Umbilical cord (tissue), 2 donors: ENCODE measurements around the gene PDE11A. TPM values are rescaled to one million over a fixed set of nuclear protein-coding genes. Genes with fewer than 3 reads are reported as not detected.

ENCODE experiments used
- DNase-seq: peaks from one replicate; pipeline ENCODE4 v3.0.0-alpha.2; 2015; ENCODE audit warnings: low spot score
- total RNA-seq: library from RNA; depleted of rRNA; stranded (reverse); fragments of >200 nt; gene quantifications from one replicate; pipeline ENCODE4 v1.2.3, GENCODE V29; 2014; ENCODE audit warnings: low replicate concordance; ENCODE audit not compliant: insufficient read depth

Gene PDE11A
- total RNA-seq, 1 donor from 2014 or later: 0.72 TPM

DNA sequence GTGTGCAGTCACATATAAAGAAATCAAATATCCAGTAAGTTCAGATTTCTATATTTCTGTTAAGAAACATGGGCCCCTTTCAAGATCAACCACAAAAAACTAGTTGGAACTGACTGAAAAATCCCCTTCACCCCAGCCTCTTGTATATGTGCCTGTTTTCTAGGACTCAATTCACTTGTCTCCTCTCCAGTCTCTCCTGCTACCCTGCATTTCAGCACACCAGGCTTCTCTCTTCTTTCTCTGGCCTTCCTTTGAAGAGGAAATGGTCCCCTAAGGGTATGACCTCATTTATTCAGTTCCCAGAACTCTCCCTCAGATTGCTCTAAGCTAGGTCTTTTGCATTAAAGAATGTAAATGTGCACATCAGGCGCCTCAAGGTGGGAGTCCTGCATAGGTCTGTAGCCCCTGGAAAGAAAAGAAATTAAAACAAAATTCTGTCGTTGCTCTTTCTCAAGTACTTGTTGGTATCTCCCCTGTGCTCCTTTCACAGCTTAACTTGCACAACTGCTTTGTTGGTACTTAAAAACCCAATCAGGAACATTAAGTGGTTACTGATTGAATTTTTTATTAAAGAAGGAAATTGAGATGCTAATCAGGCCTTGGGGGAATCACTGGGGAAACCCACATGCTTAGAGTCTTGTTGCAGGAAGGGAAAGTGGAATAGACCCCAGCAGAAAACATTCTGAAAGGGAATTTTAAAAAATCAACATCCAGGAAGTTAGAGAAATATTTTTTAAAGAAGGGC, 401.6 kb downstream of the PDE11A start:
- no peak for DNase-seq

DNA sequence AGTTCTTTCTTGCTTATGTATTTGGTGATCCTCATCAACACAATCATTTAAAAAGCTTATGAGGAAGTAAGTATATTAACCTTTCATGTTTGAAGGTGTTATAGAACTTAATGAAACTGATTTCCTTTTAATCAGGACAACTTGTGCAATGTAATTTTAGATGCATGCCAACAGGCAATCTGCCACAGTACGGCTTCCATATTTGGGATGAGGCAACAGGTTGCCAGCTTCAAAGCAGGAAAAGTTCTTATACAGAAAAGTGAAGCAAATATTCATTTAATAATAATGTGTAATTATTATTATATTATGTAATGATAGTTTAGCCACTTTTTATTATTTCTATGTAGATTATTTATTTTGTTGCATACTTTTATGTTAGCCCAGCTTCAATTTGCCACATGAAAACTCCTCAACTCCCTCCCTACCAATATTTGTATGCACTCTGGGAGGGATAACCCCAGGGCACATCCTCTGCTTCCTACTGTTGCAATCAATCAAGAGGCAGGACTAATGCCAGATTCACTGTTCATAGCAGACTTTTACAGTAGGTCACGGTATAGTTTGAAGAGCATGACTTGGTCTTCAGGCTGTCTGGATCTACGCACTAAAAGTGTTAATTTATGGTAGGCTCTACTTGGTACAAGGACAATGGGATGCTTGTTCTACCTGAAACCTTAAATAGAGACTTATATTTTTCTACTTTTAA, 402.8 kb downstream of the PDE11A start:
- DNase-seq: no peak

DNA sequence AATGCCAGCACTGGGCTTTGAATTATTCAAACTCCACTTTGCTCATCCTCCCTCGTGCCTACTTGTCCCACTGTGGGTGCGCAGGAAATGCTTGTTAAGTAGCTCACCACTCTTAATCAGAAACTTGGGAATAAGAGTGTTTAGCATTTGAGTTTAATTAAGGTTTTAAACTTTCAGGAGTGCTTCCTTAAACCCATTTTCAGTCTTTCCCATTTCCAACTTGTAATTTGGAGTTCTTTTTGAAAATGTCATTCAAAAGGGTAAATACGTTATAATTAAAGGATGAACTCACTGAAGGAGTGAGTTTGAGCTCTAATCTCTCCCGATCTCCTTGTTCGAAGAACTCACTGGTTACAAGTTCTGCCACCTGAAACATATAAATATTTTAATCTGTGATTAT, 403.4 kb downstream of the PDE11A start:
- DNase-seq: no peak

DNA sequence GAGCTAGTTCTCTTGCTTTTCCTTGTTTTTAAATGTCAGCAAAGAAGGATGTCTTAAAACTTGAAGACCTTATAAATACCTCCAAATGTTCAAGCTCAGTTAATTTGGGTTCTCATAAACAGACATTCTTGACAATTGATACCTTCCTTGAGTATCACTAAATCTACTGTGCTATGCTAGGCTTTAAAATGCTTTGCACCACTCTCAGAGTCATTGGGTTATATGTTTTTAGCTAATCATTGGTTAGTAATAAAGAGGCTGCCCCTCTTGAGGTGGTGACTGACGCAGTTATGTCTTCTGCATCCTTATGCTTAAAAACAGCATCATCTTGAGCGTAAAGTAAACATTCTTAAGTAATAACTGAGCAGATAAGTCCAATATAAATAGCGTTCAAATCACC, 404.0 kb downstream of the PDE11A start:
- DNase-seq: no peak

DNA sequence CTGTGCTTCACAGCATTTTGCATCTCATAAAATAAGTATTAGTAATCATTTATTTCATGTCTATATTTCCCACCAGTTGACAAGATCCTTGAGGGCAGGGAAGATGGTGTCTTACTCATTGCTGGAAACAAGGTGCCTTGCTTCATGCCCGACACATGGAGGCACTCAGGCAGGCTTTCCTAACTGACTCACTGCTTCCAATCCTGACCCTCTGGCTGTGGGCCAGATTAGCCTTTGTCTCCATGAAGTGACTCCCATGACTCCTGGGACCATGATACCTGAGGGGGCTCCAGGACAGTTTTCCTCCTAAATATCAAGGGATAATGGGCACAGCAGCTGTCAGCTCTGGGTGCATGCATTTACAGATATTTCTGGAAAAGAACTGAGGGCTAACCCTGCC, 405.0 kb downstream of the PDE11A start:
- no peak for DNase-seq

DNA sequence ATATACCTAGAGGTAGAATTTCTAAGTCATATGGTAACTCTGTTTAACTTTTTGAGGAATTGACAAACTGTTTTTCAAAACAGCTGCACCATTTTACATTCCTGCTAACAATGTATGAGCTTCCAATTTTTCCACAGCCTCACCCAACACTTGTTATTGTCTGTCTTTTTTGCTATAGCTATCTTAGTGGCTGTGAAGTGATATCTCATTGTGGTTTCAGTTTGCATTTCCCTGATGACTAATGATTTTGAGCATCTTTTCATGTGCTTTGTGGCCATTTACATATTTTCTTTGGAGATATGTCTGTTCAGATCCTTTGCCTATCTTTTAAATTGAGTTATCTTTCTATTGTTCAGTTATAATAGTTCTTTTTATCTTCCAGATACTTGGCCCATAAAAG, 406.2 kb downstream of the PDE11A start:
- no peak for DNase-seq

DNA sequence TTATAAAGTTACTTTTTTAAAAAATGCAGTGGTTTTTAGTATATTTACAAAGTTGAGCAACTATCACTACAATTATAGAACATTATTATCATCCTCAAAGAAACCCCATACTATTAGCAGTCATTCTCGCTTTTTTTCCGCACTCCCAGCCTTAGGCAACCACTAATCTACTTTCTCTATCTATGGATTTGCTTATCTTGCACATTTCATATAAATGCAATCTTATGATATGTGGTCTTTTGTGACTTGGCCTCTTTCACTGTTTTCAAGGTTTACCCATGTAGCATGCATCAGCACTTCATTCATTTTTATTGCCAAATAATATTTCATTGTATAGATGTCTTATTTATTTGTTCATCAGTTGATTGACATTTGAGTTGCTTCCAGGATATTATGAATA, 406.6 kb downstream of the PDE11A start:
- DNase-seq: peak; percentile 45

DNA sequence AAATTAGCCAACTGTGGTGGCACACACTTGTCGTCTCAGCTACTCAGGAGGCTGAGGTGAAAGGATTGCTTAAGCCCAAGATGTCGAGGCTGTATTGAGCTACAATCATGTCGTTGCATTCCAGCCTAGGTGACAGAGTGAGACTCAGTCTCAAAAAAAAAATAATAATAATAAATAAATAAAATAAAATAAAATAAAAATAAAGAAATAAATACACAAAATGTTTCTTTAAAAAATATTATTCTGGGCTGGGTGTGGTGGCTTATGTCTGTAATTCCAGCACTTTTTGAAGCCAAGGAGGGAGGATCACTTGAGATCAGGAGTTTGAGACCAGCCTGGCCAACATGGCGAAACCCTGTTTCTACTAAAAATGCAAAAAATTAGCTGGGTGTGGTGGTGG, 407.2 kb downstream of the PDE11A start:
- no peak for DNase-seq

DNA sequence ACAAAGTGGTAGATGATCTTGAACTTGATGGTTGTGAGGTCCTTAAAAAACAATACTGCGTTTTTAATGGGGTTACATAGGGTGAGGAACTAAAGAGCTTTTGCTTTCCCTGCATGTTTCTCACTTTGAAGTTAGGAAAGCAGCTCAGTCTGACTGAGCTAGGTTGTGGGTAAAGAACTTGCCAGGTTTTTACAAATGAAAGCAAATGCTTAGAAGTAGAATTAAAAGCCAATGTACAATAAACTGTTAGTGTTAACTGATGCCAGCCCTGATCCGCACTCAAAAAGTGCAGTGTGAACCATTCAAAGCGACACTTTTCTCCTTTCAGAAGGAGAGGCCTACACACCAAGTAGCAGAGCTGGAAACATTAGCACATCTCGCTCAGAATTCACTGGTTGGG, 409.7 kb downstream of the PDE11A start:
- DNase-seq: no peak

DNA sequence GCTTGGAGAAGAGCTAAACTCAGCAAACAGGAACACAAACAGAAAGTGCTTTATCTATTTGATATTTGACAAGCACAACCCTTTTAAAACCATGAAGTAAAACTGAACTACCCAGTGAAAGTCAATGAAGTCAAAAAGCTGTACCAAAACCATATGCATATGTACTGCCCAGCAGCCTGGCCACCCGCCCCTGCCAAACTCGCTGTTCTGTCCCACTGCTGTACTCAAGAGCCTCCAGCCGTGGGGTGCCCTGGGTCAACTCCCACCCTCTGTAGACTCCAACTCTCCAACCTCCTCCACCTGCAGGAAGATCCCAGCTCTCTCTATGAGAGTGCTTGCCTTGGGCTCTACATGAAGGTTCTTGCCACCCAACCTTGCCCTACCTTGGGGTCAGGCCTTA, 411.8 kb downstream of the PDE11A start:
- no peak for DNase-seq

DNA sequence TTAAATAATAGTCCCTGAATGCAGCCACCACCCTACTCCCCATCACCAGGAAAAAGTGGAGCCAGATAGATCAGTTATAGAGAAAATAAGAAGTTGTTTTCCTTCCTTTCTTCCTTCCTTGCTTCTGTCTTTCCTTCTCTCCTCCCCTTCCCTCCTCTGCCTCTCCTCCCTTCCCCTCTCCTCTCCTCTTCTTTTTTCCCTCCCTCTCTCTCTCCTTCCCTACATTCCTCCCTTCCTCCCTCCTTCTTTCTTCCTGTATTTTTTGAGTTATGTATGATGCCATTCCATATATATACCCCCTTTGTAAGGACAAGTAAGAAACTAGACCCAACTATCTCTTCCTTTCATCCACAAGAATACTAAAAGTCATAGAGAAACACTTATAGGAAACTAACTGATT, 414.3 kb downstream of the PDE11A start:
- DNase-seq: no peak

DNA sequence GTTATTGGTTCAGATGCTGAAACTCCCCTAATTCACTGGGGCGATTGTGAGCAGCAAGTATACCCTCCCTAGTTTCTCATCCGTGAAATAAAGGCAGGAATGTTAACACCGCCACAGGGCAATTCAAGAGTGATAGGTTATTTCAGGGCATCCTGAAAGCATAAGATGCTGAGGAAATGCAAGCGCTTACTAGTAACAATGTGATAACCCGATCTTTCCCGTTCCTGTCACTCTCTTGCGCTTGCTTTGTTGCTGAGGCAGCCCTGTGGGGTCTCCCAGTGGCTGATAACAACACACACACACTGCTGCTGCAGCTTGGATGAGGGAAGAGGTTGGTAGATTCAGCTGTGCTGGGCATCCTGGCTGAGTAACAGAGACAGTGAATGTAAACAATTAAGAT, 420.7 kb downstream of the PDE11A start:
- no peak for DNase-seq

DNA sequence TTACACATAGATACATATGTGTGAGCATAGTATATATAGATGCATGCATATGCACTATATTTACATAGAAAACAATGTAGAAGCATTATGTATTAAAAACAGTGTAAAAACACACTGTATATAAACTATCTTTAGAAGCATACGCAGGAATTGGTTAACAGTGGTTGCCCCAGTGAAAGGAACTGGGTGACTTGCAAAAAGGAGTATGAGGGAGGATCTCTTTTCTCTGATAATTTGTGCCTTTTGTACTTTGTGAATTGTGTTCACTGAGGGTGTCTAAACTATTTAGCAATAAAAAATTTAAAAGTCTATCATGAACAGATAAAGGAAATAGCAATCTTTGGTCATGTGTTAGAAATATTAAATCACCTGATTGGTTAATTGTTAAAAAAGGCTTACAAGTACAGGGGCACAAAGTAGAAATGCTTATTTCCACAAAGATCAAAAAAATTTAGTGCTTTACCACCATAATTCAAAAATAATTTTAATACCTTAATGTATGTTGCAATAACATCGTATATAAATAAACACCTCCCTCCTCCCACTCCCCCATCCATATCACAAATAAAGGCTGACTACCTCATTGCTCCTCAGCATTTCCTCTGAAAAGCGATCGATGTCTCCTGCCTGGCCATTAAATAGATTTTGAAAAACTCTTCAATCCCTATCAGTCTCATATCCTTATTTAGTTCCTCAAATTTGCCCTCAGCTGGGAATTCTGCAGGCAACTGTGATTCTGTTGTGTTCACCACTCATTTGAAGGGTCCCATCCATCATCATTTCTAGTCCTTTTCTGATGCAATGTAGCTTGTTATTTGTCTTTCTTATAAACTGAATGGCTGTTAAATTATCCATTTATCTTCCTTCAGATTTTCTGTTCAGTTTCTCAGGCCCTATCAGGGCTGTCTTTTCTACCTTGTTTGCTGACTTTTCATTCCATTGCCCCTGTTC, 422.7 kb downstream of the PDE11A start:
- DNase-seq: no peak

DNA sequence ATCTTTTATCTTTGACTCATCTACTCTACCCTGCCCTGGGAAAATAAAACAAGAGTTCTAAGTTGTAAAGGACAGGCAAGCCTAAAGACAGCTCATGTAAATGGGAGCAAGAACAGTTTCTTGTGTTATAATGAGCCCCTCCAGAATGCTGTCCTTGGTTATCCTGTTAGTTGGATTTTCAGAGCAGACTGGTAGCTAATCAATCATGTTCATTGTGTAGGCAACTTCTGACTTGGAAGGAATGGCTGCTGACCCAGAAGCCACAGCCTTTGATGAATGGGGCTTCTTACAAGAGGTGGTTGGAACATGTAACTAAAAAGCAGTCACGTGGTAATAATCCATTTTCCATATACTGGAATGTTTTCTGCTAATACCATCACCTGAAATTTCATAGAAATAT, 425.8 kb downstream of the PDE11A start:
- no peak for DNase-seq

DNA sequence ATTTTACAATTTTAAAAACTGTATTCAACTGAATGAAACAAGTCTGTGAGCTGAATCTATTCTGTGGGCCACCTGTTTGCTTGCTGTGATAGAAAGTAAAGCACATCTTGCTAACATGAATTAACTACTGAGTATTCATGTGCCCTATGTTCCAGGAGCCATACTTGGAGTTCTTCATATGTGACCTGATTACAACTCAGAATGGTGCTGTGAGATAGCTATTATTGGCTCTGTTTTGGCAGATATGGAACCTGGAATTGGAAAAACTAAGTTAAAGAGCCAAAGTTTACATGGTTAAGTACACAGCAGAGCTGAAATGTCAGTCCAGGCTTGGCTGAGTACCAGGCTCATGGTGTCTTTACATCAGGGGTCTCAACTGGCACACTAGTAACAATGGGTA, 426.3 kb downstream of the PDE11A start:
- no peak for DNase-seq

DNA sequence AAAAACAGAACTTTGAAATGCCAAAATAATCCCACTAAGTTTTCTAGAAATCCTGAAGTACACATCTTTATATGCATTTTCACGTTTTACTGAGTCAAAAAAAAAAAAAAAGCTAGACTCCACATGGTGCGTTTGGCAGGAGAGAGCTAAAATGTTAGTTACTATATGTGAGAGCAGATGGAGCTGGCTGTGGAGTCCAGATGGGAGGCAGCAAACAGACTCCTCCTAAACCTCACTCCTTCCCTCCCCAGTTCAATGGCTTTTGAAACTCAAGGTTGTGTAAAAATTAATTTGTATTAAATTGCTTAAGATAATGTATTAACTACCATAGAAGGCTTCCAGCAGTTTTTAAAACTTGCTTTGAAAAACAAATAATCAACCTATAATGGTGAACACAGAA, 431.2 kb downstream of the PDE11A start:
- peak; percentile 9 for DNase-seq

DNA sequence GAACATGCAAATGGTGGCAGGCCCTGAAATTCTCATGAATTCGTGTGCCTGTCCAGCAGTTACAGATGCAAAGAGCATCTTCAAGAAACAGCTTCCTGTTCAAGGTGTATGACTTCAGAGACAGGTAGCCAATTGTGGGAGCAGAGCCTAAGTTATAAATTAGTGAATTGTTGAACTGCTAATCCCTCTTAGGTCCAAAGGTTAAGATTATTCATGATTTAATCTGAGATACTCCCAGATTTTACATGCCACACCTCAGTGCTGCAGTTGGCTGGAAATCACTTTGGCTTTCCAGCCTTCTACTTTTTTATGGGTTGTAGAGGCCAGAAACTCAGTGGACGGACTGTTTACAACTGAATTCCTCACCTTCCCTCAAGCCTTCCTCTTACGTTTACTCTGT, 432.2 kb downstream of the PDE11A start:
- DNase-seq: no peak

DNA sequence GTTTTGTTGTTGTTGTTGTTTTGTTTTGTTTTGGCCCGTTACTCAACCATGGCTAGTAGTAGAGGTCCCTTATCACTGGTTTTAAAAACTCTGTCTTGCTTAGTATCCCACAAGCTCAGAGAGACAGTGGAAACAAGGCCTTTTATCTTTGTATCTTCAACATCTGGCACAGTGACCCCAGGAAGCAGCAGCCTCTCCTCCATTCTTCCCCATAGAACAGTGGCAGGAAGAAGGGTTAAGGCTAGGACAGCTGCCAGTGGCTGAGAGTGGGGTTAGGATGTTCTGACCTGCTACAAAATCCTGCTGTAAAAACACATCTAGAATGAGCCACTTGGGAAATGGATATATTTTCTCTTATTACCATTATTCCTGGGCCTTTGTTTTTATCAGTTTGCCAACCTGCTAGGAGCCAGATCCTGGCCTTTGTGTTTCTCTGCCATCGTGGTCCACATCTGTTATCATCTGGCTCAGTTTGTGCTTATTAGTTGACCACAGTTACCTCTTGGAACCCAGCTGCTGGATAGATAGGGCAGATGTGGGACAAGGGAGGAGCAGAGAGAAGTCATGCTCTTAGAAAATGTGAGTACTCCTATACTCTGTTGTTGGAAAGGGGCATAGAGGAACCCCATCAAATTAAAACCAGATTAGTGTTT, 433.2 kb downstream of the PDE11A start:
- DNase-seq: no peak

DNA sequence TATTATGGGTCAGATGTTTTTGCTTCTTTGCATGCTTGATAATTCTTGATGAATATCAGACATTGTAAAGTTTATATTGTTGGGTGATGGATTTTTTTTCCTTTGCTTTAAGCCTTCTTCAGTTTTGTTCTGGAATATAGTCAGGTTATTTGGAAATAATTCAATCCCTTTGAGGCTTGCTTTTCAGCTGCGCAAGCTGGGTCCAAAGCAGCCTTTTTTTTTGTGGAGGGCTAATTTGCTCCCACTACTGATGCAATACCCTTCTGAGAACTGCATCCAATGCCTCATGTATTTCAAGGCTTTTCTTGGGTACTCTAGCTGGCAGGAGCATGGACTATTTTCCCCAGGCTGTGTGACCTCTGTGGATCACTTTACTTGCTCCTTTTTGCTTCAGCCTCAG, 434.1 kb downstream of the PDE11A start:
- DNase-seq: no peak

DNA sequence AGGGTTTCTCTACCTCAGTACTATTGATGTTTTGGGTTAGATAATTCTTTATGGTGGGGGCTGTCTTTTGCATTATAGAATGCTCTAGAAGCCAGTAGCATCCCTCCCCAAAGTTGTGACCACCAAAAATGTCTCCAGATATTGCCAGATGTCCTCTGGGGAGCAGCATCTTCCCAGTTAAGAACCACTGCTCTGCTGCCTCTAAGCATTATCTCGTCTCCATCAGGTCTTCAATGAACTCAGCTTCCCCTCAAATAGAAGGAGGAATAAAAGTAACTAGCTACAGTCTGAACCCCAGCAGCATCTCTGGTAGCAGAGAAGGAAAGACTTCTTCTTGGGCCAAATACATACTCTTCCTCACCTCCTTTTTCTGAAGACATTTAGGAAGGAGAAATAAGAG, 435.9 kb downstream of the PDE11A start:
- DNase-seq: no peak

DNA sequence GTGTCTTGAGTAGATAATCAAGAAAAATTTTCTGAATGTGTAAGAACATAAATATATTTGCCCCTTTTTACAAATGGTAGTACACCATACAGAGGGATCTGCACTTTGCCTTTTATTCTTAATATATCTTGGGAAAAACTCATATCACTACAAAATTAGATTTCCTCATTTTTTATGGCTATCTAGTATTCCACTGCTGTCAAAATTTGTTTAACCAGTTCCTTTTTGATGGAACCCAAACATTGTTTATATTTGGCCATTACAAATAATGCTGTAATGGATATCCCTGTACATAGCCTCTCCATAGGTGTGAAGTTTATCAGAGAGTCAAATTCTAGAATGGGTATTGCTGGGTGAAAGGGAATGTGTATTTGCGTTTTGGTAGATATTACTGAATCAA, 436.9 kb downstream of the PDE11A start:
- DNase-seq: no peak

DNA sequence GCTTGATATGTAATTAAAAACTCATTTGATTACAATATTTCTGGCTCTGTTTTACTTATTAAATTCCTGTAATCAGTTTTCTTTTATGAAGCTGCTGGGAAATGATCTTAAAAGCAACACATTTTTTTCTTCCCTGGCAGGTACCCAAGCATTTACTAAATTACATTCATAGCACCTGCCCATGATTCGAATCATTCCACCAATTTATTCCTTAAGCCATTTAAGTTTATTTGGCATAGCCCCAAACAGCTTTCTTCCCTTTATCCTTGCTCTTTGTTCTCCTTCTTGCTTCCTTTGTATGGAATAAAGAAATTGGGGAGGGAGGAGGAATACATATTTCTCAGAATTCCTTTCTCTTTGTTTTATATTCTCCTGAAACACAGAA, 438.7 kb downstream of the PDE11A start:
- no peak for DNase-seq
